Posterior vena cava (tissue), 2 donors: ENCODE data around the gene DNAAF3. TPM values are rescaled to one million over a fixed set of nuclear protein-coding genes. Genes with fewer than 3 reads are reported as not detected.
"Not testable (repeated sequence)": the region's sequence is repeated elsewhere in the genome, so short reads cannot be mapped to it uniquely, and the experiment has no call there.

Source experiments
- DNase-seq: peaks from one replicate; pipeline ENCODE4 v3.0.0-alpha.2; 2020; ENCODE audit warnings: low spot score
- intact Hi-C, 2 donors: fragments of 100-400 bp; cut with DNase I; formaldehyde crosslinking; loops; one replicate each; pipeline versions ENCODE4 v1.14.1 to v1.14.2; 2022 to 2023
- total RNA-seq, 2 donors: library from RNA; stranded (reverse); fragmentation: NEBNext Ultra II Directional; extraction: Animal tissue kit (Norgen Biotek cat#: 25700); gene quantifications; one replicate each; pipeline ENCODE4 v1.2.1, GENCODE V29; 2021
- donor health status: DM: yes; HTN: yes; CAD: no.
- donor health status: DM: yes; HTN: yes; CAD: no.

Gene DNAAF3
- total RNA-seq, 2 donors from 2014 or later, result not detected

DNA sequence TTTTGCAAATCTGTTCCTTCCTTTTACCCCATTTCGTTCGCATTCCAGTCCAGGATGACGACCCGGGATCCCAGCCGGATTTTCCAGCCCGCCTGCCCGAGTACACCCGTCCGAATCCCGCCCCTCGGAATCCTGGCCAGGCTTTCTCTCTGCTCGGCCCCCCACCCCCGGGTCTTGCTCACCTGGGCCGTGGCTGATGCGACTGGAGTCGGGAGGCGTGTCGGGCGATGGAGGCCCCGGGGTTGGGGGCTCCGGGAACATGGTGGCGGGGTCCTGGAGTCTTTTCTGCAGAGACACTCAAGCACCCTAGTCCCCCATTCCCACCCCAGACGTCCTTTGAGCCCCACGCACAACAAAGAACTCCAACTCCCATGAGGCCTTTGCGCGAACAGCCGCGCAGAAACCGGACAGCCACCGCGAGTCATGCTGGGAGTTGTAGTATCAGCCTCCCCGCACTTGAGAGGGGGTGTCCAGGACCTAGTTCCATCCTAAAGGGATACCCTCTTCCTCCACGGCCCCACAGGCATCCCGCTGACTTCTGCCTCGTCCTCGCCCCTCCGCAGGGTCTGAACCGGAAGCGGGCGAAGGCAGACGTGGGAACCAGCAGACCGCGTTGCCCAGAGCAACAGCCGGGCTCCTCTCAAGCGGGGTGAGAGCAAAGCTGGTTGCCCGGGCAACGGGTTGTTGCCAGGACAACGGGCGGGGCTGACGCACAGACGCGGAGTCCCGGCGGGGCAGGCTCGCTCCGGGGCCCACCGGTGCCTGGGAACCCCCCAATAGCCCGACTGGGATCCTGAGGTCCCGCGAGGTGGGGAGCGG lies 12.6 kb upstream of the DNAAF3 start:
- intact Hi-C loops, result no loop called here
- peak; percentile 91 for DNase-seq

DNA sequence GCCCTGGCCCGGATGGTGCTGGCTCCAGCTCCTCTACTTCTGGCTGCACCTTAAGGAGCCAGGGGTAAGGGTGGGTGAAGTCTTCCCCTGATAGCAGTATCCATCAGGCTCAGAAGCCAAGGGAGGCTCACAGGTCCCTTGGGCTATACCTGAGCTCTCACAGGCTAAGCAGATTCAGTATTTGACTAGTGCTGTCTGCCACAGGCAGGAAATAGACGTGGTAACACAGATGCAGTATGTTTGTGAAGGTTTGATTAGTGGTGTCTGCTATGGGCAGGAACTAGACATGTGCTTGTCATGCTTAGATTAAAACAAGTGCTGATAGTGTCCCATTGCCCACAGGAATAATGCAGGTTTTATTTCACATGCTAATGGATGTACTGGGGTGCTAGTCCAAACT lies 9.7 kb upstream of the DNAAF3 start:
- intact Hi-C loops, result no loop called here
- DNase-seq, result no peak

DNA sequence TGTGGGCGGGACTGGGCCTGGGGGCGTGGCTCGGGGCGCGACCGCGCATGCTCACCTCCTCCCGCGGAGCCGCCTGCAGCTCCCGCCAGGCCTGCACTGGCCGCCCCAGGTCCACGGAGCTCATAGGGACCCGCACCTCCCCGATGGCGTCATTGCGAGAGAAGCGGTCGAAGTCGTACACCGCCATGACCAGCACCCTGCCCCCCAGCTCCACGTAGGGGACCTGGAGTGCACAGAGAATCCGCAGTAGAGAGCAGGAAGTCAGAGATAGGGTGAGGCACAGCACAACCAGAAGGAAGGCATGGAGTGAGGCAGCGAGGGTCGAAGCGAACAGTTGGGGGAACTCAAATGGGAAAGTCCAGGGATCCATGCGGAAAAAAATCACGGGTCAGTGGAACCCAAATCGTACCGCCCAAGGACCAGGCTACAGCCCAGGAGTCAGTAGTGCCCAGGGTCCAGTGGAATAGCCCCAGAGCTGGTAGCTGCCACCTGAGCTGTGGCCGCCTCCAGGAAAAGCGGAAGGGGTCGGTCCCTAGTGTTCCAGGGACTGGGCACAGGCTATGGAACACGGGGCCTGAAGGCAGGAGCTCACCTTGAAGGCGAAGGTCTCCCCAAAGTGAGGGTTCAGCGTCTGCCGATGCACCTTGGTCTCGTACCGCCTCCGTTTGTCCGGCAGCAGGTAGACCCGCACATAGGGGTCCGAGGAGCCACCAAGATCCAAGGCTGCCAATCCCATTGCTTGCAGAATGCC lies 8.9 kb upstream of the DNAAF3 start:
- DNase-seq, result no peak
- intact Hi-C loops, result no loop called here

DNA sequence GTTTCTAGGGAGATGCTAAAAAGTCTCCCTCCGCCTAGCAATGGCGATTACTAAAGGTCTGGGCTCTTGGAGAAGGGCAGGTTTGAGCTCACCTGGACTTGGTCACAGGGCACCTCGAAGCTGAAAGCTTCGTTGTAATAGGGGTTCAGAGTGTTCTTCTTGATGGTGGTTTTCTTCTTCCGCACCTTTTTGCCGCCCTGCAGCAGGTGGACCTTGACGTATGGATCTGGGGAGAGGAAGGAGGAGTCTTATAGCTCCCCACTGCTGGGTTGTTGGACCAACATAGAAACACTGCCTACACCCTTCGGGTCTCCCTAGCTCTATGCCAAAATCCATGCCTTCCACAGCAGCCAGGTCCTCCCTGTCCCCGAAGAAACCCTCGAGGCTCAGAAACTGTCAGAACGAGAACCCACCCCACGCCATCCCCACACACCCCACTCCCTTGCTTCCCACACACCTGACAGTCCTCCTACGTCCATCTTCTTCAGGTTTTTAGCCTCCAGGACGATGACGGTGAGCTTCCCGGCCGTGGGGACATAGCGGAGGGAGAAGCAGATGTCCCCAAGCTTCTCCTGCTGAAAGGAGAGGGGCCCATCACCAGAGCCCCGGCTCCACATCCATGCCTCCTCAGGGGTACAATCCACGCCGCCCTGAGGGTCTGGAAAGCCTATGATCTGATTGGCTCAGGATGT lies 8.2 kb upstream of the DNAAF3 start:
- no peak for DNase-seq
- intact Hi-C loops, result no loop called here

DNA sequence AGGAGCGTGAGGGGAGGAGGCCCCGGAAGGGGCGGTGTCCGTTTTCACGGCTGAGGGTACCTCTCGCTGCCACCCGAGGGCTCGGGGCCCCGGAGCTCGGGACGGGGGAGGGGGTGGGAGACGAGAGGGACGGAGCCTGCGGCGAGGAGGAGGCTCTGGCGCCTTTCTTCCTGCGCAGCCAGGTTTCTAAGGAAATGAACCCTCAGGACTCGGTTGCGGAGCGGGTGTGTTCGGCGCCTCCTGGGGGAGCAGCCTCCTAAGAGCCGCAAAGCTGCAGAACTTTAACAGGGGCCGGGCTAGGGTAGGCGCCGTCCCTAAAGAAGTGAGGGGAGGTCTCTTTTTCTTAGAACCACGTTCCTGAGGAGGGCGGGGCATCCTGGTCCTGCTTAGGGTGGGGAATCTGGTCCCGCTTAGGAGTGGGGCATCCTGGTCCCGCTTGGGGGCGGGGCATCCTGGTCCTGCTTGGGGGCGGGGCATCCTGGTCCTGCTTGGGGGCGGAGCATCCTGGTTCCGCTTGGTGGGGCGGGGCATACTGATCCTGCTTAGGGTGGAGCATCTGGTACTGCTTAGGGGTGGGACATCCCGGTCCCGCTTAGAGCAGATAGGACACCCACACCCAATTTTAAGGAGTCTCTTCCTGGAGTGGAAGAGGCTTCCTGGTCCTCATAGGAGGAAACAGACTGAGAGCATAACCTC lies 7.4 kb upstream of the DNAAF3 start:
- no peak for DNase-seq

DNA sequence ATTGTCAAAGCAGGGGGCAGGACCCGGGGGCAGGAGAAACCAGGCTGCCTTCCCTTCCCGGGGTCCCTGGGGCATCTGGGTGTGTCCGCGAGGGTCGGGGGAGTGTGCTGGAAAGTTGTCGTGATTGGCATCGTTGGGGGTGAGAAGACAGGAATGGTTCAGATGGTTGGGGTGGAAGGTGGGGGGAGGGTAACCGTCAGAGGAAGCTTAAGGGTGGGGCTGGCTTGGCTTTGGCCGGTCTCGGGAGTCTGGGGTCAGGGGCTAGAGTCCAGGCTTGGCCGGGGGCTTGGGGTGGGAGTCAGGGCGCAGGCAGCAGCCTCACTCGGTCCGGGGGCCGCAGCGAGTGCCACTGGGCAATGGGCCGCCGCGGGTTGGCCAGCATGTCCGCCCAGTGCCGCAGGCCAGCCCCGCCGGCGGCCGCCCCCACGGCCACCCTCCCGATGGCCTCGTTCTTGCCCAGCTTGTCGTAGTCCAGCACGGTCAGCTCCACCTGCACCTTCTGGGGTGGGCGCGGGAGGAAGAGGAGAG lies 6.8 kb upstream of the DNAAF3 start:
- DNase-seq, result no peak
- intact Hi-C loops, result no loop called here

More for the DNA sequence above, 7.4 kb upstream of the DNAAF3 start:
- intact Hi-C loops, result no loop called here

DNA sequence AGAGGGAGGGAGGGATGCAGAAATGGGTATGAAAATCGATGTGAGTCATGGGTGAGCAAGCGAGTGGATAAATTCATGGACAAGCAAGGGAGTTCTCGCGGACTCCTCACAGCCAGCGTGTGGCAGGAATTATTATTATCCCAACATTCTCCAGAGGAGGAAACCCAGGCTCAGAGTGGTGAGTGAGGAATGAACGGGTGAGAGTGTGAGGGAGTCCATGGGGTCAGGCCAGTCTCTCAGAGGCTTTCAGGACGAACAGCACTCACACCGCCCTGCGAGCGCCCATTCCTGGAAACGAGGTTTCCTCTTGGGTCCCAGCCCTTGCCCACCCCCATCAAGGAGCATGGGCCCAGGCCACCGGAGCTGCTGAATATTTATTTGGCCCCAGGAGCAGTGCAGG lies 6.3 kb upstream of the DNAAF3 start:
- intact Hi-C loops, result no loop called here

DNA sequence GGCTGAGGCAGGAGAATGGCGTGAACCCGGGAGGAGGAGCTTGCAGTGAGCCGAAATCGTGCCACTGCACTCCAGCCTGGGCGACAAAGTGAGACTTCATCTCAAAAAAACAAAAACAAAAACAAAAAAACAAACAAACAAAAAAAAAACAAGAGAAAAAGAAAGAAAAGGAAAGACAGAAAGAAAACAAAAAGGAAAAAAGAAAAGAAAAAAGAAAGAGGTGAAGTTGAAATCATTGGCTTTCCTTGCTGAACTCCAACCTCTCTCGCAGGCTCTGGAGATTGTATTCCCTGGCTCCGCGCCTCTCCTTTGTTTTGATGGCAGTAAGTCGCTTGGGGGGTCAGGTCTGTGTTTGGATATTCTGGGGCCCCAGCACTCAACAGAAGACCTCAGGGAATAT lies 5.9 kb upstream of the DNAAF3 start:
- intact Hi-C loops, DNase-seq: not testable (repeated sequence)

More for the DNA sequence above, 6.3 kb upstream of the DNAAF3 start:
- DNase-seq, result no peak

DNA sequence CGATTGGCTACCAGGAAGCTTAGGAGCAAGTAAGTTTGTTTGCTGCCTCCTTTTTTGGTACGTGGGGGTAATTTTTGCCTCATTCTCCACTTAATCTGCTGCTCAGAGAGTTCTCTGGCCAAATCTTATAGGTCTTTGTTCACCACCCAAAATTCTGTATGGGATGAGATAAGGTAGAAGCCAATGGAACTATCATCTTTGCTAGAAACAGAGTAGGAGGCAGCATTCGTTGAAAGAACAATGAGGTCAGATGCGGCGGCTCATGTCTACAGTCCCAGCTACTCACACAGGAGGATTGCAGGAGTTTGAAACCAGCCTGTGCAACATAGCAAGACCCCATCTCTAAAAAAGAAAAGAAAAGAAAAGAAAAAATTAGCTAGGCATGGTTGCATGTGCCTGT lies 5.0 kb upstream of the DNAAF3 start:
- intact Hi-C loops, result no loop called here

DNA sequence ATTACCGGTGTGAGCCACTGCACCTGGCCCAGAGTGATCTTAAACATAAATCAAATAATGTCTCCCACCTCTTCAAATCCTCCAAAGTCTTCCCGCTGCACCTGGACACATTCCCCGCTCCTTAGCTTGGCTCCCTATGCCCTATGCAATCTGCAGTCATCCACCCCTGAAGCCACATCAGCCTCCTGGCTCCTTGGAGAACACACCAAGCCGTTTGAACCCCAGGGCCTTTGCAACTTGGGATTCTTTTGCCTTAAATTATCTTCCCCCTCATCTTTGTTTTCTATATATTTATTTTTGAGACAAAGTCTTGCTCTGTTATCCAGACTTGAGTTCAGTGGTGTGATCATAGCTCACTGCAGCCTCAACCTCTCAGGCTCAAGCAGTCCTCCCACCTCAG lies 2.7 kb upstream of the DNAAF3 start:
- DNase-seq, result no peak
- intact Hi-C loops, result no loop called here

More for the DNA sequence above, 5.0 kb upstream of the DNAAF3 start:
- no peak for DNase-seq

DNA sequence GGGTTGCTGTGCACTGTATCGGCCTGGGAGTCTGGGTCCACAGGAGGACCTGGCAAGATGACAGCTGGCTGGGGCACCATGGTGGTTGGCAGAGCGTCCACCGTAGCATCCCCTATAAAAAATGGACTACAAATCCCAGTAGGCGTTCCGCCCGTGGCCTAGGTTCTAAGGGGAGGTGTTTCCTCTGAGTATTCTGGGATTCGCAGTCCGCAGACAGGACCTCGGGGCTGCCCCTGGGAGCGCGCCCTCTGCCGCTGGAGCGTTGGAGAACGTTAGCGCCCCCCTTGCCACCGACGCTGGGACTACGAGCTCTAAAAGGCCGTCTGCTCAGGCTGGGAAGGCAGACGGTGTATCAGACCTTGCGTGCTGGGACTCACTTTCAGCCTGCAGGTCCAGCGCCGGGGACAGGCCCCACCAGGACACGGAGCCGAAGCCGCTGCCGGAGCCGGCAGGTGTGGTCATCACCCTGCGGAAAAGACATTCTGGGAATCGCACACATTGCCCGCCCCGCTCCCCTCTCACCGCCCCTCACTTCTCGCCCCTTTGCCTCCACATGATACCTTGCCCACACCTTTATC lies 372 bp downstream of the DNAAF3 start:
- intact Hi-C loops, result no loop called here
- DNase-seq, result no peak

DNA sequence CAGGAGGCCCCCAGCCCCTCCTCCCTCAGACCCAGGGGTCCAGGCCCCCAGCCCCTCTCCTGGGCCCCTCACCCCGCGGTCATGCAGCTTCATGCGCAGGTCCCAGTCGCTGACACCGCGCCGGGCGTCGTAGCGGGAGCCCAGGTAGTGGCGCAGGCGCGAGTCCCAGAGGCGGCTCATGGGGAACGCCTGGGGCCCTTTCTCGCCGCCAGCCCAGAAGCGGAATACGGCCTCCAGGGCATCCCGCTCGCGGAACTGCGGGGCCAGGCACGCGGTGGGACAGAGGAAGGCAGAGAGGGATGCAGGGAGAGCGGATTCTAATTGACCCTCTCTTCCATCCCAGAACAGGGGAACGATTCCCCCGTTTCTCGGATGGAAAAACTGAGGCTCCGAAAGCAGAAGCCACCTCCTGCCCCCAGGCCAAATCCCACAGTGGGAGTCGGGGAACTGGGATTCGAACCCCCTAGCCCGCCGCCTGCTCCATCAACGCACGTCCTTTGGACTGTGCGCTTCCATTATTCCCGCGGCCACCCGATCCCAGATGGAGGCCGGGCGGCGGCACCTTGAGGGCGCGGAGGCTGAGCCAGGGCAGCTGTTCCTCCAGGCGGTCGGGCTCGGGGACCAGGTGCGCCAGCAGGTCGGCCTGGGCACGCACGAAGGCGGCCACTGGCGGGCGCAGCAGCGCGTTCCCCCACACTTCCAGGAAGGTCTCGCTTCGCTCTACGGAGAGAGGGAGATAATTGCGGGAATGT lies 4.7 kb downstream of the DNAAF3 start:
- intact Hi-C loops, result no loop called here
- DNase-seq, result no peak

DNA sequence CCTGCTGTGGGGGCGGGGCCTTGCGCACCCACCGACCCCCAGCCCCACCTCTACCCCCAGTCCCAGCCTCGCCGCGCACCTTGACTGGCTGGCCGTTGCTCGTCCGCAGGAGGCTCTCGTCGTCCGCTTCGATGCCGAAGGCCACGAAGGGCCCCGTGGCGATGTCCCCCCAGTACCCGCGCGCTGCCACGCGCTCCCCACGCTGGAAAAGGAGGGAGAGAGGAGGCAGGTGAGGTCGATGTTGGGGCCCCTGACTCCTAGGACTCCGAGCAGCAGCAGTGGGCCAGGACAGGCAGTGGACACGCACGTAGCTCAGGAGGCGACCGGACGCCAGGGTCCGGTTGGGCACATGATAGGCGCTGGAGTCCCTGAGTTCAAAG lies 5.4 kb downstream of the DNAAF3 start:
- intact Hi-C loops, result no loop called here

DNA sequence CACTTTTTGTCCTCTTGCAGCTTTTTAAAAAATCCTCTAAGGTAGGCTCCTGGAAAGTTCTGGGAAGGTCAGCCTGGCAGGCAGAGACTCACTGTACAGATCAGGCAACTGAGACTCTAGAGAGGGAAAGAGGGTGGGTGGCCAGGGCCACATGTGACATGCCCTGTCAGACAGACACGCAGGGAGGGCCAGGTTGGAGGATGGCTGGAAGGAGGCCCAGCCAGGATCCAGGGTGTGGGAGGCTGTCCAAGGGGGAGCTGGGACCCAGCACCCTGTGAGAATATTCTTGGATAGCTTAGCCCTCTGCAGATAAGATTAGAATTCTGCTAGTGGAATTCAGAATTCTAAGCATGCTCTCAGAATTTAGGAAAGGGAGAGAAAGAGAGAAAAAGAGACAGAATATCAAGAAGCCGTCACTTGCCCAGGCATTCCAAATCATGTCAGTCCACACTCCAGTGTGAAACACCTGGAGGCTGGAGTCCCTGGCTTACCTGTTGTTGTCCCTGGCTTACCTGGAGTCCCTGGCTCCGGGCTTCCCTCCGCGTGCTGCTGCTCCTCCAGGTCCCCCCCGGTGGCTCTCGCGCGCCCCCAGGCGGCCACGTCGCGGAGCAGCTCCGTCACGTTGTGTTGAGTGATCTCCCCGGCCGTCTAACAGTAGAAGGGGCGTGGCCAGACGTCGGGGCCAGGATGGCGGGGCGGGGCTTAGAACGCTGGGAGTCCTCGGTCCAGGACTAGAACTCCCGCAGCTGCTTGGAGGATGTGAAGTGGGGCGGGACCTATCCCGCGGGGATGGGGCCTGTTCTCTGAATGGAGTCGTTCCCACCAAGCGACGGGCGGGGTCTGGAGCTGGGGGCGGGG lies 6.1 kb downstream of the DNAAF3 start:
- intact Hi-C loops, result no loop called here
- DNase-seq, result peak; percentile 94

More for the DNA sequence above, 5.4 kb downstream of the DNAAF3 start:
- no peak for DNase-seq

DNA sequence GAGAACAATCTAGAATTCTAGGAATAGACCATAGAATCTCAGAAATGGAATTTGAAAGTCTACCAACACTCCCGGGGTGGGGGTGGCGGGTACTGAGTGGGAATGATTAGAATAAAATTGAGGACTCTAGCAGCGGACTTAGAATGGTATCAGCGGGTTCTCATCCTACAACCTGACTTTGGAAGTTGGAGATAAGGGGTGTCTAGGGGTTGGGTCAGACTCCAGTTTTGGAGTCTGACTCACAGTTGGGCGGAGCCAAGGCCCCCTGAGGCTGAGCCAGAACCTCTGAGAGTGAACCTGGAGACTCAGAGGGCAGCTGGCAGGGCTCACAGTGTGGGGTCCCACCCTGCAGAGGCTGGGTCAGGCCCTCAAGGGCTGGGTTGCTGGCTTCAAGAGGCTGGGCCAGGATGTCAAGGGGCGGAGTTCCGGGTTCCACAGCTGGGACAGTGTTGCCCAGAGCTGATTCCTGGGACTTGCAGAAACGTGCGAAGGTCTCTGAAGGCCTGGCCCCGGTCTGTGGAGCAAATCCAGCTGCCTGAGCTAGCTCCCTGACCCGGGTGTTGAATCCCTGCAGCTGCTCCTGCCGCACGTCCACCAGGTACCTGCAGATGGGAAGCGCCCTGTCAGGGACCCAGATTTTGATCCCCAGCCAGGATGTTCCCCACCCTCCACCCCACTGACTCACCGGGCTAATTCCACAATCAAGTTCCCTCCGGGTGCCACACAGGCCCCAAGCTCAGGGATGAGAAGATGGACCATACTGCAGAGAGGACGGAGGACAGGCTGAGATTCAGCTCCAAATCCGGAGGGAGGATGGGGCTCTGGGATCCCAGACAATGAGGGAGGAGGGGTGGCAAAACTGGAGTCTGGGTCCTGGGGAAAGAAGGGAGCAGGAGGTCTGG lies 7.3 kb downstream of the DNAAF3 start:
- intact Hi-C loops, result no loop called here
- DNase-seq, result no peak

DNA sequence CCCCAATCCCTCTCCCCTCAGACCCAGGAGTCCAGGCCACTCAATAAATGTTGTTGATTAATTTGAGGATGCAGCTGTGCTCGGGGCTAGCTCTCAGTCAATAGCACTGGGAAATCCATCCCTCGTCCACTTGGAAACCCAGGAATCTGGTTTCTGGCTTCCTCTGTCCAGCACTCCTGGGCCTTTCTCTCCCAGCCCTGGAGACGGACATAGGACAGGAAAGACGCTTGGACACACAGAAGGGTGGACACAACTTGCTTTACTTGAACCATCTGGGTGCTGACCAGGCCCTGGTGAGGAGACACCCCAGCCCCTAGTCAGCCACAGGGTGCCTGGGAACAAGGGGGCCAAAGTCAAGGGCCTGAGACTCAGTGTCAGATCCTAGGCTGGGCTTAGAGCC lies 8.0 kb downstream of the DNAAF3 start:
- intact Hi-C loops, result no loop called here
- DNase-seq, result no peak
